ENCODE measurements around the gene TCERG1L. TPM values are rescaled to one million over a fixed set of nuclear protein-coding genes. Genes with fewer than 3 reads are reported as not detected.
"Not testable (repeated sequence)": the region's sequence is repeated elsewhere in the genome, so short reads cannot be mapped to it uniquely, and the experiment has no call there.

TCERG1L gene
- total and polyA plus RNA-seq, 4 donors = 0.02 to 0.09 (median 0.08) TPM; not detected in 1

DNA sequence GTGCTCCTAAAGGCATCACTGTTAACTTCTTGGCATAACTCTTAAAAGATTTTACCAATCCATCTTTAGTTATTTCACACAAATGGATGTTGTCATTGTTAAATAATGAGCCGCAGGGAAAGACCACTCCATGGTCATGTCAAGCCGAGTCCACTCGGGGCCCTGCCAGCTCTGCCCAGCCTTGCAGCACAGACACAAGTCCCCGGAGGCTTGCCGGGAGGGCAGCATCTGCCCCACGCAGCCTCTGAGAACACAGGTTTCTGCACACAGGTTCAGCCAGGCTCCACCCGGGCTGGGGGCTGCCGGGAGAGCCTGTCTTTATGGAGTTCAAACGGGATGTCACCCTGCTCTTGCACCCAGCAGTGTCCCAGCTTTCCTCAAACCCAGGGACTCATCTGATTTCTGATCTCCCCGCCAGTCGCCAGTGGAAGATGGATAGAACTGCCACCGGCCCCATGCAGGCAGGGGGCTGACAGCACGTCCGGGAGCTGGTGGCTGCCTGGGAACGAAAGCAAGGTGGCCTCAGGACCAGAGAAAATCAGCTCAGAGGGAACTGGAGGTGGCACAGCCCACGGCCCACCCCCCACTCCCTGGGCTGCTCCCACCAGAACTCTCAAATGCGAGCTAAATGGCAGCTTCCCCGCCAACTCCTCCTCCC lies 156.2 kb downstream of the TCERG1L start:
- ATAC-seq (ENCODE audit: insufficient read depth, low FRiP score) (no peak), DNase-seq (no peak)
- no peak overlapping the region for H3K9ac ChIP-seq (ENCODE audit: insufficient read depth in 1 of 2, low read length in 2 of 2)
- no peak overlapping the region for H3K4me3 ChIP-seq
- peaks cover 0 to 3% (median 0%) of the 10 kb centered on the region in 3 donors for H3K27me3 ChIP-seq (ENCODE audit: control insufficient read depth in 3 of 3, insufficient read depth in 3 of 3, low read length in 2 of 3)
- no peaks in the 10 kb centered on the region for H3K4me1 ChIP-seq (ENCODE audit: control insufficient read depth in 5 of 5, insufficient read depth in 5 of 5, low read length in 5 of 5)
- peaks cover 0 to 13% (median 0%) of the 10 kb centered on the region in 4 donors for H3K9me3 ChIP-seq (ENCODE audit: control insufficient read depth in 4 of 4, insufficient read depth in 3 of 4, low read length in 3 of 4)
- WGBS, 2 donors = 62 to 69% methylated on average over 18 of the region's 18 CpGs
- H3K36me3 ChIP-seq (ENCODE audit: control insufficient read depth in 4 of 4, insufficient read depth in 4 of 4, low read length in 4 of 4) = no peaks in the 10 kb centered on the region
- H3K27ac ChIP-seq (ENCODE audit: low read depth in 1 of 2, low read length in 1 of 2) = no peak overlapping the region
- TF ChIP-seq, protein P1, sequence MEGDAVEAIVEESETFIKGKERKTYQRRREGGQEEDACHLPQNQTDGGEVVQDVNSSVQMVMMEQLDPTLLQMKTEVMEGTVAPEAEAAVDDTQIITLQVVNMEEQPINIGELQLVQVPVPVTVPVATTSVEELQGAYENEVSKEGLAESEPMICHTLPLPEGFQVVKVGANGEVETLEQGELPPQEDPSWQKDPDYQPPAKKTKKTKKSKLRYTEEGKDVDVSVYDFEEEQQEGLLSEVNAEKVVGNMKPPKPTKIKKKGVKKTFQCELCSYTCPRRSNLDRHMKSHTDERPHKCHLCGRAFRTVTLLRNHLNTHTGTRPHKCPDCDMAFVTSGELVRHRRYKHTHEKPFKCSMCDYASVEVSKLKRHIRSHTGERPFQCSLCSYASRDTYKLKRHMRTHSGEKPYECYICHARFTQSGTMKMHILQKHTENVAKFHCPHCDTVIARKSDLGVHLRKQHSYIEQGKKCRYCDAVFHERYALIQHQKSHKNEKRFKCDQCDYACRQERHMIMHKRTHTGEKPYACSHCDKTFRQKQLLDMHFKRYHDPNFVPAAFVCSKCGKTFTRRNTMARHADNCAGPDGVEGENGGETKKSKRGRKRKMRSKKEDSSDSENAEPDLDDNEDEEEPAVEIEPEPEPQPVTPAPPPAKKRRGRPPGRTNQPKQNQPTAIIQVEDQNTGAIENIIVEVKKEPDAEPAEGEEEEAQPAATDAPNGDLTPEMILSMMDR (IDR thresholded peaks at IDR 0.05; ENCODE audit: control extremely low read depth, extremely low read depth) = no peak

DNA sequence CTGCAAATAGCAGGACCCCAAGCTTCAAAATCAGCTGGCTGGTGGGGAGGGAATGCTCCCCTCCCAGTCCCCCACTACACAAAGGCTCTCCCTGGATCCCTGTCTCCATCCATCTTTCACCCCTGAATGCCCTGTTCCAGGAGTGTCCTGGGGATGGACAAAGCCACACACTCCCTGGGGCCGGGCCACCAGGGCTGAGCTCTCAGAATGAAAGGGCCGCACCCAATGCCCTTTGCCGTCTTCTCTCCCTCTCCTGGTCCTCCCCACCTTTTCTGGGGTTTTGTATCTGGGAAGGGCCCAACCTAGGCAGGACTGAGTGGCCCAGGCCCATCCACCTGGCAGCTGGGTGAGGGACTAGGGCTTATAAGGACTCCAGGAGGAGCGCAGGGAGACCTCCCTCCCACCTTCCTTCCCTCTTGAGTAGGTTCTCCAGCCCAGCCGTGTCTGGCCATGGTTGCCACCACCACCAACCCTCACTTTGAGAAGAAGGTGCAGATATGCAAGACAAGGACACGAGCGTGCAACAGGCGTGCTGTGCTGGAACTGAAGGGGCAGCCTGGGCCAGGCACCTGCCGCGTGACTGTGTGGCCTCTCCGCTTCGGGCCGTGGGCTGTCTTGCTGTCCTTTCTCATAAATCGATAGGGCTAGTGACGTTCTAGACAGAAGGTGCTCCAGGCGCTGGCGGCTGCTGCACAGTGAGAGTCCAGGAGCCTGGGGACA lies 157.1 kb downstream of the TCERG1L start:
- H3K9ac ChIP-seq (ENCODE audit: insufficient read depth in 1 of 2, low read length in 2 of 2) = no peak overlapping the region
- ATAC-seq (ENCODE audit: insufficient read depth, low FRiP score) (no peak), DNase-seq (no peak)
- H3K4me1 ChIP-seq (ENCODE audit: control insufficient read depth in 5 of 5, insufficient read depth in 5 of 5, low read length in 5 of 5) = no peaks in the 10 kb centered on the region
- H3K27ac ChIP-seq (ENCODE audit: low read depth in 1 of 2, low read length in 1 of 2) = no peak overlapping the region
- H3K9me3 ChIP-seq (ENCODE audit: control insufficient read depth in 4 of 4, insufficient read depth in 3 of 4, low read length in 3 of 4) = peaks cover 0 to 13% (median 0%) of the 10 kb centered on the region in 4 donors
- no peaks in the 10 kb centered on the region for H3K36me3 ChIP-seq (ENCODE audit: control insufficient read depth in 4 of 4, insufficient read depth in 4 of 4, low read length in 4 of 4)
- no peak overlapping the region for H3K4me3 ChIP-seq
- 86 to 88% methylated on average over 17 of the region's 17 CpGs for WGBS, 2 donors
- TF ChIP-seq, protein P1 (IDR thresholded peaks at IDR 0.05; ENCODE audit: control extremely low read depth, extremely low read depth) = no peak
- H3K27me3 ChIP-seq (ENCODE audit: control insufficient read depth in 3 of 3, insufficient read depth in 3 of 3, low read length in 2 of 3) = peaks cover 0 to 3% (median 0%) of the 10 kb centered on the region in 3 donors

DNA sequence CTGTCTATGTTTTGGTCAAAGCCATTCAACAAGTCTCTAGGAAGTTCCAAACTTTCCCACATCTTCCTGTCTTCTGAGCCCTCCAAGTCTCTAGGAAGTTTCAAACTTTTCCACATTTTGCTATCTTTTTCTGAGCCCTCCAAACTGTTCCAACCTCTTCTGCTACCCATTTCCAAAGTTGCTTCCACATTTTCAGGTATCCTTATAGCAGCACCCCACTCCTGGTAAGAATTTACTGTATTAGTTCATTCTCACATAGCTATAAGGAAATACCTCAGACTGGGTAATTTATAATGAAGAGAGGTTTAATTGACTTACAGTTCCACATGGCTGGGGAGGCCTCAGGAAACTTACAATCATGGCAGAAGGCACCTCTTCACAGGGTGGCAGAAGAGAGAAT lies 159.1 kb downstream of the TCERG1L start:
- not testable (repeated sequence) for ATAC-seq (ENCODE audit: insufficient read depth, low FRiP score); DNase-seq; H3K4me1 ChIP-seq (ENCODE audit: control insufficient read depth in 5 of 5, insufficient read depth in 5 of 5, low read length in 5 of 5); H3K9ac ChIP-seq (ENCODE audit: insufficient read depth in 1 of 2, low read length in 2 of 2); H3K27ac ChIP-seq (ENCODE audit: low read depth in 1 of 2, low read length in 1 of 2); H3K36me3 ChIP-seq (ENCODE audit: control insufficient read depth in 4 of 4, insufficient read depth in 4 of 4, low read length in 4 of 4); H3K4me3 ChIP-seq; H3K27me3 ChIP-seq (ENCODE audit: control insufficient read depth in 3 of 3, insufficient read depth in 3 of 3, low read length in 2 of 3)
- H3K9me3 ChIP-seq (ENCODE audit: control insufficient read depth in 4 of 4, insufficient read depth in 3 of 4, low read length in 3 of 4) = peaks cover 0 to 13% (median 0%) of the 10 kb centered on the region in 4 donors

DNA sequence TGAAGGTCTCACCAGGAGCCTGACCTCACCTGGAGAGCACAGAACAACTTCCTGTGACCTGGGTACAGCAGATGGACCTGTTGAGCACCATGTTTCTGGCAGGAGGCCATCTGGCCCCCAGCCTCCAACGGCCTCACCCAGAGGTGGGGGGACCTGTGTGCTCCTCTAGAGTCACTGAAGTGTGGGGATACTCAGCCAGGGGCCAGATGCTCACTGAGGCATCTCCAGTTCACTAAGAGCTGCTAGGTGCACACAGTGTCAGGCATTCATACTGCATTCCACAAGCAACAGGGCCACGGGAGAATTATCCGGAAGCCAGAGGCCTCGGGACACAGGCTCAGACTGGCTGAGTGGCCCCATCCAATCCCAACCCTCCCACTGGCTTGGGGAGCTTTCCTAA lies 161.4 kb downstream of the TCERG1L start:
- Histone ChIP-seq H3K9ac (ENCODE audit: insufficient read depth in 1 of 2, low read length in 2 of 2) (no peak overlapping the region), H3K27me3 (ENCODE audit: control insufficient read depth in 3 of 3, insufficient read depth in 3 of 3, low read length in 2 of 3) (peaks cover 0 to 3% (median 0%) of the 10 kb centered on the region in 3 donors), H3K4me1 (ENCODE audit: control insufficient read depth in 5 of 5, insufficient read depth in 5 of 5, low read length in 5 of 5) (peaks cover 0 to 2% (median 0%) of the 10 kb centered on the region in 5 donors), H3K9me3 (ENCODE audit: control insufficient read depth in 4 of 4, insufficient read depth in 3 of 4, low read length in 3 of 4) (peaks cover 0 to 13% (median 0%) of the 10 kb centered on the region in 4 donors), H3K4me3 (no peak overlapping the region), H3K27ac (ENCODE audit: low read depth in 1 of 2, low read length in 1 of 2) (no peak overlapping the region), H3K36me3 (ENCODE audit: control insufficient read depth in 4 of 4, insufficient read depth in 4 of 4, low read length in 4 of 4) (no peaks in the 10 kb centered on the region)
- ATAC-seq (ENCODE audit: insufficient read depth, low FRiP score) (no peak), DNase-seq (no peak)
- TF ChIP-seq, protein P1 (IDR thresholded peaks at IDR 0.05; ENCODE audit: control extremely low read depth, extremely low read depth) = no peak
- 56 to 63% methylated on average over 4 of the region's 4 CpGs for WGBS, 2 donors

All from lung (tissue), 12 donors.